LNCAP (cell line): ENCODE results near the gene EEFSEC.

Source experiments
- TF ChIP-seq, protein P1 (sequence below): fragments of 450-650 bp; IDR thresholded peaks from 2 replicates; pipeline ENCODE4 v1.5.1; 2017; ENCODE audit warnings: mild to moderate bottlenecking

Gene EEFSEC

DNA sequence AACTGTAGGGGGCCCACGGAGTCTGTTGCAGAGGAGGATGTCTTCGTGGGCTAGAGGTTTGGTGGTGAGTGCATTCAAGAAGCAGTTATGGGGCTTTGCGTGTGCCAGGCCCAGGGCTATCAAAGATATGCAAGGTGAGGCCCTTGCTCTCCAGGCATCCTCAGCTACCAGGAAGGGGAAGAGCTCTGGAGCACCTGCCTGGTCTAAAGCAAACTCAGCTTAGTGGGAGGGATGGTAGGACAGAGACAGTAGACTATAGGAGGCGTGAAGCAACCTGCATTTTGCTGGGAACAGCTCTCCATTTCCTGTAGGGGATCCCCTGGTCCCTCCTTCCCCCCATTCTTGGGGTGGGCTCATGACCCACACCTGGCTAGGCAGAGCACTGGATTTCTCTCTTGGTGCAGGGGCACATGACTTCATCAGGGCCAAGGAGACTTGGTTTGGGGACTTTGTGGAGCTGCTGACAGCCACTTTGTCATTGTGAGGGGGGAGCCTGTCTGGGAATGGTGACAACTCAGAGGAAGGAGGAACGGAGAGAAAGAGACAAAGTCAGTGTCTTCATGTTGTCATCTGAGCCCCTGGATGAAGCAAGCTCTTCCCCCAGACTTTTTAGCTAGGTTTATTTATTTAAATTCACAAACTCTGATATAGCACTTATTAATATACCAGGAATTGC, 8.6 kb upstream of the EEFSEC start:
- TF ChIP-seq, protein P1, sequence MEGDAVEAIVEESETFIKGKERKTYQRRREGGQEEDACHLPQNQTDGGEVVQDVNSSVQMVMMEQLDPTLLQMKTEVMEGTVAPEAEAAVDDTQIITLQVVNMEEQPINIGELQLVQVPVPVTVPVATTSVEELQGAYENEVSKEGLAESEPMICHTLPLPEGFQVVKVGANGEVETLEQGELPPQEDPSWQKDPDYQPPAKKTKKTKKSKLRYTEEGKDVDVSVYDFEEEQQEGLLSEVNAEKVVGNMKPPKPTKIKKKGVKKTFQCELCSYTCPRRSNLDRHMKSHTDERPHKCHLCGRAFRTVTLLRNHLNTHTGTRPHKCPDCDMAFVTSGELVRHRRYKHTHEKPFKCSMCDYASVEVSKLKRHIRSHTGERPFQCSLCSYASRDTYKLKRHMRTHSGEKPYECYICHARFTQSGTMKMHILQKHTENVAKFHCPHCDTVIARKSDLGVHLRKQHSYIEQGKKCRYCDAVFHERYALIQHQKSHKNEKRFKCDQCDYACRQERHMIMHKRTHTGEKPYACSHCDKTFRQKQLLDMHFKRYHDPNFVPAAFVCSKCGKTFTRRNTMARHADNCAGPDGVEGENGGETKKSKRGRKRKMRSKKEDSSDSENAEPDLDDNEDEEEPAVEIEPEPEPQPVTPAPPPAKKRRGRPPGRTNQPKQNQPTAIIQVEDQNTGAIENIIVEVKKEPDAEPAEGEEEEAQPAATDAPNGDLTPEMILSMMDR: no peak

DNA sequence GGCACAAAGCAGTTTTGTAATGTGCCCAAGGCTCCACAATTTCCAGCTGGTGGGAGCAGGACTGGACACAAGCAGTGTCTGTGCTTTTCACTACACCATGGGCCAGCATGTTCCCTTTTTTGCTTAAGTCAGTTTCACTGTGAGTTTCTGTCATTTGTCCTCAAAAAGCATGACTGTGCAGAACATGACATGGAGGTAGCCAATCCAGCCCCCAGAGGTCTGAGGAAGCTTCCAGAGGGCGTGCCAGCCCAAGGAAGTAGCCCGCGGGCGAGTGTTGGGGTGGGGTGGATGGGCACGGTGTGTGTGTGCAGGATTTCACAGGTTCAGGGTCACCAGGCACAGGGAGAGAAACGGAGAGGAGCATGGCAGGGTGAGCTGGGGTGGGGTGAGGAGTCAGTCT, 8.0 kb upstream of the EEFSEC start:
- TF ChIP-seq, protein P1: no peak

DNA sequence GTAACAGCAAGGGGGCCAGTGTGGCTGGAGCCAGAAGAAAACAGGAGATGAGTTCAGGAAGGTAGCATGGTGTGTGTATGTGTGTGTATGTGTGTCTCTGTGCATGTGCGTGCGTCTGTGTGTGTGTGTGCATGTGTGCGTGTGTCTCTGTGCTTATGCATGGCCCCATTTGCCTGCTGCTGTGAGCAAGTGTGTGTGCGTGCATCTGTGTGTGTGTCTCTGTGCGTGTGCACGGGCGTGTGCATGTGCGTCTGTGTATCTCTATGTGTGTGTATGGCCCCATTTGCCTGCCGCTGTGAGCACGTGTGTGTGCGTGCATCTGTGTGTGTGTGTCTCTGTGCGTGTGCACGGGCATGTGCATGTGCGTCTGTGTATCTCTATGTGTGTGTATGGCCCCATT, 7.1 kb upstream of the EEFSEC start:
- TF ChIP-seq, protein P1: no peak

DNA sequence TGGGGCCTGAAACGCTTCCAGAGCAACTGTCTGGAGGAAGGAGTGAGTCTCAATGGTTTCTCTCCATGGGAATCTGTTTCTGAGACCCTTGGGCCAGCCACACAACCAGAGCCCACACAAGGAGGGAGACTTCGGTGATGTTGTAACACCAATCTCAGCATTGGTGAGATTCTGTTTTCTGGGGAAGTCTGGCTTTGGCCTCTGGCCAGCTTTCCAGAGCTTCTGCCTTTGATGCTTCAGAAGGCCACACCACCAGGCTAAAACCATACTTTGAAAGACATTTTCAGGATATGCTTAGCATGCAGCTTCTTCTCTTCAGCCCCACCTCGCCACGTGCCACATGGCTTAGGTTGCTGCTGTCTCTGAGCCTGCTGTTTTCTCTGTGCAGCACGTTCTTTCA, 3.6 kb upstream of the EEFSEC start:
- TF ChIP-seq, protein P1: no peak

- TF ChIP-seq, protein P1: no peak
Measured at GRCh38 chr3:128151758-128152274, 1.5 kb upstream of the EEFSEC start.

- TF ChIP-seq, protein P1: no peak
Measured at GRCh38 chr3:128152419-128153155, 694 bp upstream of the EEFSEC start.

DNA sequence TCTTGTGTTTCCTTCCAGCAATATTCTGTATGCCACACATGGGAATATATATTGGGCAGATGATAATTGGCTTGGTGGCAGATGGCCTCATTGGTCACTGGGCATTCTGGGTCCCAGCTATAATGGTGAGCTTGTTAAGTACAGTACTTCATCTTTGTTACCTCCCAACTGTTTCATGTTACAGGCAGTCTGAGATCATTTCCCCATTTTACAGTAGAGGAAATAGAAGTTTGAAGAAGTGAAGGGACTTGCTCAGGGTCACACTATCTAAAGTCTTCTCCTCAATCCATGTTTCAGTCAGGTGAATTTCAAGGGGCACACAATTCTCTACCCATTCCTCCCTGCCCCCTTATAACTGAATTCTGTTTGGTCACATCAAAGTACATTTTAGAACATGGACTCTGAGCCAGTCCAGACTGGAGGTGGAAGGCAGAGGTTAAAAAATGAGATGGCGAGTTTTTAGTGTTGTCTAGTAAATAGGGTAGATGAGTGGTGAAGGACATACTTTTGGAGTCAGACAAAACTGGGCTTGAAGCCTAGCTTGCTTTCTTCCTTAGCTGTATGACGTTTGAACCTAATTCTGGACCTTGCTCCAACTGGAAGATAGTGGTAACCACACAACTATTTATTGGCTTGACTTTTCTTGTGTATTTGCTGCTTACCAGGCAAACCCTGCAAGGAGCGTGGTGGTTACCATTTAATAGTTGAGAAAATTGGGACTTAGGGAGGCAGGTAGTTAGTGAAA, 2.5 kb downstream of the EEFSEC start:
- TF ChIP-seq, protein P1: no peak
